Measurements from ENCODE around the gene ZDHHC3. TPM values are rescaled to one million over a fixed set of nuclear protein-coding genes. Genes with fewer than 3 reads are reported as not detected.

ZDHHC3 gene
- total RNA-seq, 5 donors from 2014 or later (not counting 1 experiment from before 2014, with no cell fraction given) = 38.8 to 53.9 (median 44.5) TPM

- Mint-ChIP-seq H3K27me3 (no peaks in the 10 kb centered on the region), H3K36me3 (peaks cover 57% of the 10 kb centered on the region), H3K27ac (peak overlapping the region in 1 of 2 donors; percentile 22), H3K4me1 (peaks cover 6 to 14% (median 10%) of the 10 kb centered on the region in 3 donors), H3K9me3 (no peaks in the 10 kb centered on the region), H3K4me3 (no peak overlapping the region)
- Histone ChIP-seq H3K9me3 (no peaks in the 10 kb centered on the region), H3K27ac (ENCODE audit: low read length) (no peak overlapping the region), H3K27me3 (replicated peaks in 1 of 2; ENCODE audit: control insufficient read depth in 2 of 2, extremely low read depth in 1 of 2, insufficient read depth in 2 of 2, low read length in 1 of 2) (no peaks in the 10 kb centered on the region), H3K4me3 (ENCODE audit: control insufficient read depth in 1 of 2, extremely low read depth in 1 of 2, low read length in 1 of 2) (no peak overlapping the region), H3K4me1 (ENCODE audit: control insufficient read depth in 1 of 2, extremely low read depth in 1 of 2, insufficient read depth in 2 of 2, low read length in 2 of 2) (peaks cover 0 to 3% of the 10 kb centered on the region in 2 experiments), H3K36me3 (ENCODE audit: control insufficient read depth in 2 of 2, extremely low read depth in 1 of 2, insufficient read depth in 1 of 2, low read length in 1 of 2) (peaks cover 12 to 60% of the 10 kb centered on the region in 2 donors)
- ATAC-seq (replicated peaks in 1 of 4) (no peak), DNase-seq (no peak)
- 92% methylated on average over 13 of the region's 14 CpGs for WGBS (ENCODE audit: insufficient coverage)
- CTCF ChIA-PET = no interaction called here
- POLR2A ChIA-PET = no interaction called here
Observed at GRCh38 chr3:44932986-44933944, 42.7 kb downstream of the ZDHHC3 start.

DNA sequence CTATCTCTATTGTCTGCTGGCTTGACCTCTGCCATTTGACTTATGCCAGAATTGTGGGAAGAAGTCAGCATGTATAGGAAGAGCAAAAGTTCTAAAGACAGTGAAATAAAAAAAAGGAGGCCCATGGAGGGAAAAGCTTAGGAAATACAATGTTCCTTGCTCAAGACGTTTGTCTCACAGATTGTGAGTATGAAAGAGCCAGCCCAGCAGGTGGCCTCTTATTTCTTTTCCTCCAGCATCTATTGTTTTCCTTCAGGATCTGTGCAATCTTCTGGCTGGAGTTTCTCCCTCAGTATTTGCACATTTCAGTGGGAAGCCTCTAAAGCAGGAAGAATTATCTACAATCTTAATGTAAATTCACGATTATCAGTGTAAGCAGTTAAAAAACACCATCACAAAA lies 43.7 kb downstream of the ZDHHC3 start:
- 86% methylated on average over 1 of the region's 2 CpGs for WGBS (ENCODE audit: insufficient coverage)
- Histone ChIP-seq H3K27ac (ENCODE audit: low read length) (no peak overlapping the region), H3K27me3 (replicated peaks in 1 of 2; ENCODE audit: control insufficient read depth in 2 of 2, extremely low read depth in 1 of 2, insufficient read depth in 2 of 2, low read length in 1 of 2) (no peaks in the 10 kb centered on the region), H3K4me1 (ENCODE audit: control insufficient read depth in 1 of 2, extremely low read depth in 1 of 2, insufficient read depth in 2 of 2, low read length in 2 of 2) (peaks cover 0 to 3% of the 10 kb centered on the region in 2 experiments), H3K9me3 (no peaks in the 10 kb centered on the region), H3K36me3 (ENCODE audit: control insufficient read depth in 2 of 2, extremely low read depth in 1 of 2, insufficient read depth in 1 of 2, low read length in 1 of 2) (peaks cover 15 to 64% of the 10 kb centered on the region in 2 donors), H3K4me3 (ENCODE audit: control insufficient read depth in 1 of 2, extremely low read depth in 1 of 2, low read length in 1 of 2) (no peak overlapping the region)
- ChIA-PET CTCF (no interaction called here), POLR2A (no interaction called here)
- no peaks in the 10 kb centered on the region for H3K27me3 Mint-ChIP-seq
- H3K4me3 Mint-ChIP-seq = no peak overlapping the region
- peaks cover 6 to 14% (median 10%) of the 10 kb centered on the region in 3 donors for H3K4me1 Mint-ChIP-seq
- no peak overlapping the region for H3K27ac Mint-ChIP-seq
- peaks cover 52% of the 10 kb centered on the region for H3K36me3 Mint-ChIP-seq
- ATAC-seq (replicated peaks in 1 of 4) = no peak
- DNase-seq = no peak
- no peaks in the 10 kb centered on the region for H3K9me3 Mint-ChIP-seq

DNA sequence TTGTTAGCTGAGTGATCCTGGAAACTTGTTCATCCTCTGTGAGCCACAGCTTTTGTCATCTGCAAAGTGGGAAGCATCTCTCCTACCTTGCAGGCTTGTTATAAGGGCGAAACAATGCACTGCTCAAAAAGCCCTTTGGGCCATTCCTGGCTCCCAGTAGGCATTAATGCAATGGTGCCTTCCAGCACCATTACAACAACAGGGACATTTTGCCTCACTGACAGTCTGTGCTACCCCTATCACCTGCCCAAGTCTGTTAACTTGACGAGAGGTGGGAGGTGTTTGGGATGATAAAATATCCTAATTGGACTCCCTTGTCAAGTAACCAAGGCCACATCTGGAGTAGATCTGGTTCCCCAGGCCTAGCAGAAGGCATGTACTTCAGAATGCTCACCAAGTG lies 44.2 kb downstream of the ZDHHC3 start:
- ATAC-seq (replicated peaks in 1 of 4) (no peak), DNase-seq (peak in 1 of 35 experiments; percentile 7)
- CTCF ChIA-PET = no interaction called here
- Mint-ChIP-seq H3K4me3 (no peak overlapping the region), H3K9me3 (no peaks in the 10 kb centered on the region), H3K4me1 (peaks cover 6 to 14% (median 10%) of the 10 kb centered on the region in 3 donors), H3K27me3 (no peaks in the 10 kb centered on the region), H3K36me3 (peaks cover 57% of the 10 kb centered on the region), H3K27ac (no peak overlapping the region)
- Histone ChIP-seq H3K27ac (ENCODE audit: low read length) (no peak overlapping the region), H3K36me3 (ENCODE audit: control insufficient read depth in 2 of 2, extremely low read depth in 1 of 2, insufficient read depth in 1 of 2, low read length in 1 of 2) (peaks cover 19 to 68% of the 10 kb centered on the region in 2 donors), H3K9me3 (no peaks in the 10 kb centered on the region), H3K4me1 (ENCODE audit: control insufficient read depth in 1 of 2, extremely low read depth in 1 of 2, insufficient read depth in 2 of 2, low read length in 2 of 2) (peaks cover 0 to 3% of the 10 kb centered on the region in 2 experiments), H3K27me3 (replicated peaks in 1 of 2; ENCODE audit: control insufficient read depth in 2 of 2, extremely low read depth in 1 of 2, insufficient read depth in 2 of 2, low read length in 1 of 2) (no peaks in the 10 kb centered on the region), H3K4me3 (ENCODE audit: control insufficient read depth in 1 of 2, extremely low read depth in 1 of 2, low read length in 1 of 2) (no peak overlapping the region)
- POLR2A ChIA-PET = no interaction called here
- WGBS (ENCODE audit: insufficient coverage) = no CpG with 5 or more reads among the region's 2 CpGs

DNA sequence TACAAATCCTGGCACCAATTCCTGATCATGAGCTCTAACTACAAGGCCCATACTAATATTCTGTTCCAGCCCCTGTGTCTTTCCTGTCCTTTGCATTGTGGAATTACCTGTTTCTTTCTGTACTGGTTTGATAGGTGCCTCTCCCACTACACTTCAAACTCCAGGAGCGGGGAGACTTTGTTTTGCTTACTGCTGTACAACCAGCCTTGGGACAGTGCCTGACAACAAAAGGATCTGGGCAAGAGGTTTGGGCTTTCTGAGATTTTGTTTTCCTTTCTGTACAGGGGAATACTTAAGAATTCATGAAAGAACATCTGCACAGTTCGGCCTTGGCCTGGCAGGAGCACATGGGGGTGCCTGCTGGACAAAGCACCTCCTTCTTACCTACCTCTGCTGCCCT lies 45.1 kb downstream of the ZDHHC3 start:
- ATAC-seq (replicated peaks in 1 of 4) (no peak), DNase-seq (no peak)
- Histone ChIP-seq H3K27ac (ENCODE audit: low read length) (no peak overlapping the region), H3K27me3 (replicated peaks in 1 of 2; ENCODE audit: control insufficient read depth in 2 of 2, extremely low read depth in 1 of 2, insufficient read depth in 2 of 2, low read length in 1 of 2) (no peaks in the 10 kb centered on the region), H3K9me3 (no peaks in the 10 kb centered on the region), H3K4me3 (ENCODE audit: control insufficient read depth in 1 of 2, extremely low read depth in 1 of 2, low read length in 1 of 2) (no peak overlapping the region), H3K36me3 (ENCODE audit: control insufficient read depth in 2 of 2, extremely low read depth in 1 of 2, insufficient read depth in 1 of 2, low read length in 1 of 2) (peaks cover 19 to 69% of the 10 kb centered on the region in 2 donors), H3K4me1 (ENCODE audit: control insufficient read depth in 1 of 2, extremely low read depth in 1 of 2, insufficient read depth in 2 of 2, low read length in 2 of 2) (peaks cover 0 to 3% of the 10 kb centered on the region in 2 experiments)
- Mint-ChIP-seq H3K4me3 (no peak overlapping the region), H3K27ac (no peak overlapping the region), H3K36me3 (peaks cover 59% of the 10 kb centered on the region), H3K4me1 (peaks cover 3 to 6% (median 6%) of the 10 kb centered on the region in 3 donors), H3K9me3 (no peaks in the 10 kb centered on the region), H3K27me3 (no peaks in the 10 kb centered on the region)
- ChIA-PET POLR2A (no interaction called here), CTCF (no interaction called here)
- no CpG with 5 or more reads among the region's 2 CpGs for WGBS (ENCODE audit: insufficient coverage)

DNA sequence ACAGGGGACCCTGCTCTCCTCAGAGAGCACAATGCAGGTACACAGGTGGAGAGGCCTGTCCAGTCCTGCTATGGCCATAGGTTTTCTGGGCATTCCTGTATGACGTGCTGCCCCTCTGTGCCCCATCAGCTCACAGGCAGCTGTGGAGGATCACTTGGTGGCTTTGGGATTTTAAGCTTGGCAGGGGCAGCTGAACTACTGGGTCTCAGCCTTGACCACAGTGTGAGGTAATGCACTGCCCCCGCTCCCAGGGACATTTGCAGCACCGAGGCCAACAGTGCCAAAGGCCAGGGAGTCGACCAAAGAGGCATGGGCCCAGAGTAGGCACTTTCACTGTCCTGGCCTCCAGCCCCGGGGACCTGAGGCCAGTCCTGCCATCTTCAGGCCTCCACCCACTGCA lies 46.2 kb downstream of the ZDHHC3 start:
- Mint-ChIP-seq H3K27ac (no peak overlapping the region), H3K9me3 (no peaks in the 10 kb centered on the region), H3K4me1 (peaks cover 0 to 6% (median 4%) of the 10 kb centered on the region in 3 donors), H3K36me3 (peaks cover 62% of the 10 kb centered on the region), H3K4me3 (no peak overlapping the region), H3K27me3 (no peaks in the 10 kb centered on the region)
- CTCF ChIA-PET = no interaction called here
- ATAC-seq (replicated peaks in 1 of 4) (no peak), DNase-seq (peak in 1 of 35 experiments; percentile 21)
- no peaks in the 10 kb centered on the region for H3K9me3 ChIP-seq
- peaks cover 0 to 3% of the 10 kb centered on the region in 2 experiments for H3K4me1 ChIP-seq (ENCODE audit: control insufficient read depth in 1 of 2, extremely low read depth in 1 of 2, insufficient read depth in 2 of 2, low read length in 2 of 2)
- no peak overlapping the region for H3K4me3 ChIP-seq (ENCODE audit: control insufficient read depth in 1 of 2, extremely low read depth in 1 of 2, low read length in 1 of 2)
- POLR2A ChIA-PET = no interaction called here
- 84% methylated on average over 3 of the region's 5 CpGs for WGBS (ENCODE audit: insufficient coverage)
- H3K36me3 ChIP-seq (ENCODE audit: control insufficient read depth in 2 of 2, extremely low read depth in 1 of 2, insufficient read depth in 1 of 2, low read length in 1 of 2) = peaks cover 19 to 76% of the 10 kb centered on the region in 2 donors
- no peak overlapping the region for H3K27ac ChIP-seq (ENCODE audit: low read length)
- no peaks in the 10 kb centered on the region for H3K27me3 ChIP-seq (replicated peaks in 1 of 2; ENCODE audit: control insufficient read depth in 2 of 2, extremely low read depth in 1 of 2, insufficient read depth in 2 of 2, low read length in 1 of 2)

DNA sequence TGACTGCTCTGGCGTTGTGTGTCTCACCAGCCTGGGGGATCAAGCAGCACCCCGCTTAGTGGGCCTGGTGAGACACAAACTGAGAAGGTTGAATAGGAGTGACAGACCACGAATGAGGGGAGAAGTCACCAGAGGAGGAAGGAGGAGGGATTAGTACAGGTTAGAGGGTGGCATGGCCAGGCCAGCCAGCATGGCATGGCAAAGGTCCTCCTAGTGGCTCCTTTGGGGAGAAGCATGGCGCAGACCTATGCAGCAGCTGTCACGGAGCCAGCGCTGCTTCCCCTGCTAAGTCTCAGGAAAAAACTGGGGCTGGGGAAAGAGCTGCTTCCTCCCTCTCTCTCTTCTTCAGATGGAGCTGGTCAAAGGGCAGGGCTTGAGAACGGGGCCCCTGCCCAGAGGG lies 48.6 kb downstream of the ZDHHC3 start:
- Histone ChIP-seq H3K4me1 (ENCODE audit: control insufficient read depth in 1 of 2, extremely low read depth in 1 of 2, insufficient read depth in 2 of 2, low read length in 2 of 2) (no peaks in the 10 kb centered on the region), H3K27me3 (replicated peaks in 1 of 2; ENCODE audit: control insufficient read depth in 2 of 2, extremely low read depth in 1 of 2, insufficient read depth in 2 of 2, low read length in 1 of 2) (no peaks in the 10 kb centered on the region), H3K9me3 (no peaks in the 10 kb centered on the region), H3K36me3 (ENCODE audit: control insufficient read depth in 2 of 2, extremely low read depth in 1 of 2, insufficient read depth in 1 of 2, low read length in 1 of 2) (peaks cover 19 to 65% of the 10 kb centered on the region in 2 donors), H3K4me3 (ENCODE audit: control insufficient read depth in 1 of 2, extremely low read depth in 1 of 2, low read length in 1 of 2) (no peak overlapping the region), H3K27ac (ENCODE audit: low read length) (no peak overlapping the region)
- CTCF ChIA-PET = no interaction called here
- Mint-ChIP-seq H3K27ac (no peak overlapping the region), H3K4me1 (no peaks in the 10 kb centered on the region), H3K27me3 (no peaks in the 10 kb centered on the region), H3K9me3 (no peaks in the 10 kb centered on the region), H3K4me3 (no peak overlapping the region), H3K36me3 (peaks cover 52% of the 10 kb centered on the region)
- POLR2A ChIA-PET = no interaction called here
- DNase-seq (no peak), ATAC-seq (replicated peaks in 1 of 4) (no peak)
- 93% methylated on average over 4 of the region's 7 CpGs for WGBS (ENCODE audit: insufficient coverage)

Measured in T-cell (primary cell).